C4-2B (cell line): Measurements from ENCODE around the gene CYSRT1.

ENCODE experiments used
- H3K27ac ChIP-seq: fragments of 450-650 bp; 2 replicates; pipeline ENCODE4 v1.5.1; 2017
- CTCF ChIP-seq: fragments of 450-650 bp; conservative IDR thresholded peaks from 2 replicates; pipeline ENCODE4 v1.5.1; 2017; ENCODE audit warnings: mild to moderate bottlenecking
- ZFX ChIP-seq: fragments of 450-650 bp; IDR thresholded peaks from 2 replicates; pipeline ENCODE4 v1.6.1; 2017

The CYSRT1 gene

DNA sequence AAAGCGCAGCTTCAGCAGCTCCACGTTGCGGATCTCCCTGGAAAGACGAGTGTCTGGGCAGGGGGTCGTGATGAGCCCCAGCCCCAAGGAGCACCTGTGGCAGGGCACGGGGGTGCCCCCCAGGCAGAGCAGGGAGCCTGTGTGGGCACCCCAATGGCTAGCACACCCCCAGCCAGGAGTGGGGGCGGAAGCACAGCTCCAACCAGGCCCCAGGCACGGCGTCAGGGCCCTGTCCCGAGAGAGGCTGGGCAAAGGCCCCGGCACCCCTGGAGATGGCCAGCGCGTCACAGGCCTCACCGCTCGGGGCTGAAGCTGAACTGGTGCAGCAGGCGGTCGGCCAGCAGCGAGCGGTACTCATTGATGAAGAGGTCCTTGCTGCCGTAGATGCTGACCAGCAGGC lies 44.5 kb upstream of the CYSRT1 start:
- no peak overlapping the region for H3K27ac ChIP-seq
- TF ChIP-seq CTCF (no peak), ZFX (no peak)

GRCh38 chr9:137181680-137182079 lies 43.3 kb upstream of the CYSRT1 start:
- TF ChIP-seq ZFX (no peak), CTCF (no peak)
- no peak overlapping the region for H3K27ac ChIP-seq

- H3K27ac ChIP-seq: no peak overlapping the region
- no peak for TF ChIP-seq CTCF
Measured at GRCh38 chr9:137182836-137183235, 42.1 kb upstream of the CYSRT1 start.

- TF ChIP-seq ZFX: no peak
- TF ChIP-seq CTCF: no peak
Measured at GRCh38 chr9:137183980-137184595, 40.9 kb upstream of the CYSRT1 start.

GRCh38 chr9:137184881-137185660 lies 39.9 kb upstream of the CYSRT1 start:
- no peak for TF ChIP-seq ZFX
- no peak overlapping the region for H3K27ac ChIP-seq

More at GRCh38 chr9:137183980-137184595, 40.9 kb upstream of the CYSRT1 start:
- H3K27ac ChIP-seq: no peak overlapping the region

DNA sequence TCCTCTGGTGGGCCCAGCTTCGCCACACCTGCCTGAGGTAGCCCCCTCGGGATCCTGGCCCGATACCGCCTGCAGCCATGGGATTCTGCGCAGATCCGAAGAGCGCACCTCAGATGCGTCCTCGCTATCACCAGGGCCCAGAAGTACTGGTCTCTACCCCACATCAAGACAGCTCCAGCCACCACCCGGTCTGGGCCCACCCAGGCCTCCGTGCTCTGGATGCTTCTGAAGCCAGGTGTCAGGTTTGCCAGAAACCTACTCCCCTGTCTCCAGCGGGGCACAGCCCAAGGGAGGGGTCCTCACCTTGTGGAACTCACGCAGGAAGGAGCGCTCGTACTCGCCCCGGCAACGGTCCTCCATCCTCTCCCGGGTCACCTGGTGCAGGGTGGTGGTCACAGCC lies 39.1 kb upstream of the CYSRT1 start:
- TF ChIP-seq CTCF (no peak), ZFX (no peak)
- H3K27ac ChIP-seq: no peak overlapping the region

DNA sequence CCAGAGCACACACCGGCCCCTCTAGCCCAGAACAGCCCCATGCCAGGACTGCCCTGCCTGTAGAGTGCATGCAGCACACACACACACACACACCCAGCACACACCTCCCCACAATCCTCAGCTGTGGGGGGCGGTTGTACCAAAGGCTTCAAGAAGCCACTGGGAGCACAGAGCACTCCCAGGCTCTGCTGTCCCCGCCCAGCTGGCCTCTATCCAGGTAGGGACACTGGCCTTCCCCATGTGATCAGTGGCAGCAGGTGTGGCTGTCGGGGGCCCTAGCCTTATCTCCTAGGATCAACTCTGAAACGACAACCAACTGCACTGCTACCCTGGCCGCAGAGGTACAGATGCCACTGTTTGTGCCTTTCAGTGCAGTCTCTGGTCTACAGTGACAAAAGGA lies 38.6 kb upstream of the CYSRT1 start:
- TF ChIP-seq CTCF (no peak), ZFX (no peak)
- H3K27ac ChIP-seq: no peak overlapping the region

DNA sequence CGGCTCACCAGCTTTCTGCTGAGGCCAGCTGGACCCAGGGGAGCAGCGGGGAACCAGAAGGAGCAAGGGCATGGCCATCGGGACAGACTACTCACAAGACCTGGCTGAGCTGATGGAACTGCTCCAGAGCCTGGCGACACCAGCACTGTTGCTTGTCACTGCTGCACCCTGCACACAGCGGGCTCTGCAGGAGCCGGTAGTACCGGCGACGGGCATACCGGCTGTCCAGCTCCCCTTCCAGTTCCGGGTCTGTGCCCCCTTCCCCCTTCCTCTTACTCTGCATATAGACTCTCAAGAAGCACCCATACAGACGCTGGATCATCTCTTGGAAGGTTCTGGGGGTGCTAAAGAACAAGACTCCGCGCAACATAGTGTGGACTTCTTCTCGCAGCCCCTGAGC lies 37.6 kb upstream of the CYSRT1 start:
- peak overlapping the region; percentile 93; the same call in 1 of the 2 replicates for H3K27ac ChIP-seq
- TF ChIP-seq ZFX (no peak), CTCF (no peak)
